Mesothelial cell of epicardium (in vitro differentiated cells): Measurements from ENCODE around the gene PAK5. TPM values are rescaled to one million over a fixed set of nuclear protein-coding genes. Genes with fewer than 3 reads are reported as not detected.

Source experiments
- DNase-seq, 2 experiments: peaks; one replicate each; pipeline ENCODE4 v3.0.0; 2021; ENCODE audit warnings: low spot score in 2 of 2; ENCODE audit not compliant: unreplicated experiment in 2 of 2
- H3K27ac Mint-ChIP-seq: 2 replicates; pipeline ENCODE4 v1.8.0; 2021; ENCODE audit warnings: mixed read lengths
- H3K27me3 Mint-ChIP-seq: 2 replicates; pipeline ENCODE4 v1.8.0; 2021; ENCODE audit warnings: low read depth, mixed read lengths
- H3K36me3 Mint-ChIP-seq: 2 replicates; pipeline ENCODE4 v1.8.0; 2021; ENCODE audit warnings: mixed read lengths
- H3K4me1 Mint-ChIP-seq: 2 replicates; pipeline ENCODE4 v1.8.0; 2021; ENCODE audit warnings: mixed read lengths
- H3K4me3 Mint-ChIP-seq: 2 replicates; pipeline ENCODE4 v1.8.0; 2021; ENCODE audit warnings: mild to moderate bottlenecking, moderate library complexity, mixed read lengths
- H3K9me3 Mint-ChIP-seq: 2 replicates; pipeline ENCODE4 v1.8.0; 2021; ENCODE audit warnings: mixed read lengths
- total RNA-seq: library from RNA; stranded (reverse); gene quantifications from 3 replicates; pipeline ENCODE4 v1.2.1, GENCODE V29; 2021
- TF ChIP-seq, protein P1 (sequence below): fragments of 200-600 bp; sonication (generic); IDR thresholded peaks from one replicate; pipeline ENCODE4 v1.5.0; 2021; ENCODE audit warnings: antibody characterized with exemption; ENCODE audit not compliant: unreplicated experiment

The PAK5 gene
- total RNA-seq, 1 donor from 2014 or later, result 0.54 TPM

- TF ChIP-seq, protein P1, sequence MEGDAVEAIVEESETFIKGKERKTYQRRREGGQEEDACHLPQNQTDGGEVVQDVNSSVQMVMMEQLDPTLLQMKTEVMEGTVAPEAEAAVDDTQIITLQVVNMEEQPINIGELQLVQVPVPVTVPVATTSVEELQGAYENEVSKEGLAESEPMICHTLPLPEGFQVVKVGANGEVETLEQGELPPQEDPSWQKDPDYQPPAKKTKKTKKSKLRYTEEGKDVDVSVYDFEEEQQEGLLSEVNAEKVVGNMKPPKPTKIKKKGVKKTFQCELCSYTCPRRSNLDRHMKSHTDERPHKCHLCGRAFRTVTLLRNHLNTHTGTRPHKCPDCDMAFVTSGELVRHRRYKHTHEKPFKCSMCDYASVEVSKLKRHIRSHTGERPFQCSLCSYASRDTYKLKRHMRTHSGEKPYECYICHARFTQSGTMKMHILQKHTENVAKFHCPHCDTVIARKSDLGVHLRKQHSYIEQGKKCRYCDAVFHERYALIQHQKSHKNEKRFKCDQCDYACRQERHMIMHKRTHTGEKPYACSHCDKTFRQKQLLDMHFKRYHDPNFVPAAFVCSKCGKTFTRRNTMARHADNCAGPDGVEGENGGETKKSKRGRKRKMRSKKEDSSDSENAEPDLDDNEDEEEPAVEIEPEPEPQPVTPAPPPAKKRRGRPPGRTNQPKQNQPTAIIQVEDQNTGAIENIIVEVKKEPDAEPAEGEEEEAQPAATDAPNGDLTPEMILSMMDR, result no peak
- no peak for DNase-seq
- Mint-ChIP-seq H3K4me1 (no peaks in the 10 kb centered on the region), H3K27ac (no peak overlapping the region), H3K4me3 (no peak overlapping the region), H3K36me3 (no peaks in the 10 kb centered on the region), H3K27me3 (peaks cover 30% of the 10 kb centered on the region), H3K9me3 (peaks cover 24% of the 10 kb centered on the region)
Observed at GRCh38 chr20:9877932-9878495, 39.1 kb upstream of the PAK5 start.

DNA sequence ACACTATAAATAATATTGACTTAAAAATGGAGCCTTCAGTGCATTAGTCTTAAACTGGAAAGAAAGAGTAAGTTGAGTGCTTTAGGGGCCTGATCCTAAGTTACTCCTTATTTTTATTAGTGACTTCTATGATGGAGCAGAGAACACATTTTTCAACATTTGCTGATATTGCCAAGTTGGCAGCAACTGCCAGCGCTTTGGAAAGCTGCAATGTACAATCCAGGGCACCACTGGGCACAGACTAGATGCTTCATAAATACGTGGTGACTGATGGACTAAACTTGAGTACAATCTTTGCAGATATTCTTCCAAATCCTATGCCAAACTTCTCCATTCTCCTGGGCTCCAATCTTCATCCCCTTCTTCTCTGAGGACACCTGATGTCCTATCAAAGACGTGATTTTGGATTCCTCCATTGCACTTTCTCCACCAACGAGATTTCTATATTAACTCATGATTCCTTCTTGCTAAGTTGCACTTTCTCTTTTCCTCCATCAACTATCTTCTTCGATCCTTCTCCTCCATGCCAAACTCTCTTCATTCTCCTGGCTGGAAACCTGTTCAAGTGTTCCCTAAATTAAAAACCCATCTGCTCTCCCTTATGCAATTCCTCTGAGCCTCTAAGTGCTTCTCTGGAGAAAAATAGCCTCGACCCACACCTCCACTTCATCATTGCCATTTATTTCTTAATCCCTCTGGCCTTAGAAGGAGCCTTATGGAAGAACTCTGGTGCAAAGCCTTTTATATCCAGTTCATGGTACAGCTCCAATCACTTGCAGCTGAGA is 28.5 kb upstream of the PAK5 start:
- Mint-ChIP-seq H3K27me3 (peaks cover 37% of the 10 kb centered on the region), H3K4me3 (no peak overlapping the region), H3K36me3 (no peaks in the 10 kb centered on the region), H3K4me1 (no peaks in the 10 kb centered on the region), H3K27ac (no peak overlapping the region), H3K9me3 (no peaks in the 10 kb centered on the region)
- no peak for DNase-seq
- TF ChIP-seq, protein P1, result no peak

DNA sequence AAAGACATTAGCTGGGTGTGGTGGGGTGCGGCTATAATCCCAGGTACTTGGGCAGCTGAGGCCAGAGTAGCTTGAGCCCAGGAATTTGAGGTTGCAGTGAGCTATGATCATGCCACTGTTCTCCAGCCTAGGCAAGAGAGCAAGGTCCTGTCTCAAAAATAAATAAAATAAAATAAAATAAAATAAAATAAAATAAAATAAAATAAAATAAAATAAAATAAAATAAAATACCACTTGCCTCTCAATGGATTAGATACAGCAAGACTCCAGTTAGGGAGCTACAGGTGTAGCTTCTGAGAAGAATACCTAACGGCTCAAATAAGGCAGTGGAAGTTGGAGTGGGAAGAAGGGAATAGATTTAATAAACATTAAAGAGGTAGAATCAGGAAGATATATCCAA is 13.7 kb upstream of the PAK5 start:
- Mint-ChIP-seq H3K27me3 (peaks cover 37% of the 10 kb centered on the region), H3K4me1 (no peaks in the 10 kb centered on the region), H3K4me3 (no peak overlapping the region), H3K27ac (no peak overlapping the region), H3K36me3 (no peaks in the 10 kb centered on the region), H3K9me3 (peaks cover under 1% of the 10 kb centered on the region)
- TF ChIP-seq, protein P1, result no peak
- DNase-seq, result no peak

GRCh38 chr20:9839626-9840025 is 750 bp upstream of the PAK5 start:
- H3K27ac Mint-ChIP-seq, result no peak overlapping the region
- DNase-seq, result no peak
- H3K36me3 Mint-ChIP-seq, result no peaks in the 10 kb centered on the region
- TF ChIP-seq, protein P1, result no peak
- H3K9me3 Mint-ChIP-seq, result peaks cover 4% of the 10 kb centered on the region
- H3K4me3 Mint-ChIP-seq, result peak overlapping the region; percentile 63
- H3K27me3 Mint-ChIP-seq, result peaks cover 47% of the 10 kb centered on the region
- peaks cover 11% of the 10 kb centered on the region for H3K4me1 Mint-ChIP-seq

GRCh38 chr20:9838035-9838377 is 870 bp downstream of the PAK5 start:
- TF ChIP-seq, protein P1, result no peak
- no peak for DNase-seq
- H3K4me1 Mint-ChIP-seq, result peaks cover 11% of the 10 kb centered on the region
- peak overlapping the region; percentile 63 for H3K4me3 Mint-ChIP-seq
- H3K36me3 Mint-ChIP-seq, result no peaks in the 10 kb centered on the region
- no peak overlapping the region for H3K27ac Mint-ChIP-seq
- H3K9me3 Mint-ChIP-seq, result peaks cover 3% of the 10 kb centered on the region
- H3K27me3 Mint-ChIP-seq, result peaks cover 49% of the 10 kb centered on the region
